Measurements from ENCODE around the gene DYNC1LI1.

GRCh38 chr3:32583708-32584107, 13.1 kb upstream of the DYNC1LI1 start:
- TF ChIP-seq POLR2AphosphoS5 (IDR thresholded peaks at IDR 0.05; ENCODE audit: low read depth, low read length), result no peak
- TF ChIP-seq REST (IDR thresholded peaks at IDR 0.05; ENCODE audit: low read depth, low read length), result no peak
- TF ChIP-seq TAF1 (IDR thresholded peaks at IDR 0.05; ENCODE audit: borderline replicate concordance, low read depth, low read length), result no peak
- no peak for TF ChIP-seq CTCF (IDR thresholded peaks at IDR 0.05)
- TF ChIP-seq NRF1 (IDR thresholded peaks at IDR 0.05; ENCODE audit: low read depth, low read length), result no peak

Measured in SK-N-SH (cell line).